ENCODE results near the gene ARHGAP31.
"Not testable (repeated sequence)": the region's sequence is repeated elsewhere in the genome, so short reads cannot be mapped to it uniquely, and the experiment has no call there.

The ARHGAP31 gene

GRCh38 chr3:119298565-119298941 is 4.4 kb downstream of the ARHGAP31 start:
- ChIA-PET POLR2A (no interaction called here), CTCF (interaction anchor here (0.7 kb wide), 1 partner anchor 213 kb away, joined by 3 read pairs; no protein-coding TSS in a partner anchor)
- DNase-seq (ENCODE audit: extremely low spot score): no peak
- no peak for TF ChIP-seq FOXM1 (IDR thresholded peaks at IDR 0.05; ENCODE audit: borderline replicate concordance)
- TF ChIP-seq ARNT (IDR thresholded peaks at IDR 0.05): no peak
- TF ChIP-seq ELF4 (IDR thresholded peaks at IDR 0.05): no peak
- no peak for TF ChIP-seq FOXK2 (IDR thresholded peaks at IDR 0.05)
- TF ChIP-seq BHLHE40 (IDR thresholded peaks at IDR 0.05; ENCODE audit: borderline replicate concordance): no peak
- no peak for TF ChIP-seq TARDBP (IDR thresholded peaks at IDR 0.05)

GRCh38 chr3:119300991-119301391 is 6.8 kb downstream of the ARHGAP31 start:
- ChIA-PET CTCF (interaction anchor here (0.6 kb wide), 1 partner anchor 17 kb away, joined by 4 read pairs; no protein-coding TSS in a partner anchor), POLR2A (no interaction called here)
- no peak for DNase-seq (ENCODE audit: extremely low spot score)
- no peak for TF ChIP-seq TARDBP (IDR thresholded peaks at IDR 0.05)
- no peak for TF ChIP-seq FOXA1 (IDR thresholded peaks at IDR 0.05)
- TF ChIP-seq FOXK2 (IDR thresholded peaks at IDR 0.05): no peak
- no peak for TF ChIP-seq ELF4 (IDR thresholded peaks at IDR 0.05)
- no peak for TF ChIP-seq L3MBTL2 (conservative IDR thresholded peaks at IDR 0.05)
- TF ChIP-seq ZNF384 (IDR thresholded peaks at IDR 0.05): no peak

- TF ChIP-seq BHLHE40 (IDR thresholded peaks at IDR 0.05; ENCODE audit: borderline replicate concordance) (no peak), TARDBP (IDR thresholded peaks at IDR 0.05) (no peak), SP1 (IDR thresholded peaks at IDR 0.05) (no peak), ARNT (IDR thresholded peaks at IDR 0.05) (no peak), CTBP1 (IDR thresholded peaks at IDR 0.05; ENCODE audit: borderline replicate concordance) (no peak), FOXA1 (IDR thresholded peaks at IDR 0.05) (no peak), LEF1 (IDR thresholded peaks at IDR 0.05; ENCODE audit: borderline replicate concordance) (no peak), ELF4 (IDR thresholded peaks at IDR 0.05) (no peak), FOXK2 (IDR thresholded peaks at IDR 0.05) (no peak)
- POLR2A ChIA-PET: no interaction called here
- no peak for DNase-seq (ENCODE audit: extremely low spot score)
- CTCF ChIA-PET: no interaction called here
Measured at GRCh38 chr3:119301662-119302061, 7.5 kb downstream of the ARHGAP31 start.

GRCh38 chr3:119302697-119303551 is 8.7 kb downstream of the ARHGAP31 start:
- POLR2A ChIA-PET: interaction anchor here (1.5 kb wide), 1 partner anchor 8 kb away, joined by 3 read pairs; no protein-coding TSS in a partner anchor
- DNase-seq (ENCODE audit: extremely low spot score): no peak
- TF ChIP-seq SP1 (IDR thresholded peaks at IDR 0.05): no peak
- no peak for TF ChIP-seq ZNF384 (IDR thresholded peaks at IDR 0.05)
- TF ChIP-seq ELF4 (IDR thresholded peaks at IDR 0.05): no peak
- TF ChIP-seq L3MBTL2 (conservative IDR thresholded peaks at IDR 0.05): no peak
- TF ChIP-seq FOXK2 (IDR thresholded peaks at IDR 0.05): no peak
- TF ChIP-seq HDGF (IDR thresholded peaks at IDR 0.05; ENCODE audit: borderline replicate concordance): no peak
- TF ChIP-seq TARDBP (IDR thresholded peaks at IDR 0.05): no peak
- TF ChIP-seq FOXM1 (IDR thresholded peaks at IDR 0.05; ENCODE audit: borderline replicate concordance): no peak
- TF ChIP-seq CTBP1 (IDR thresholded peaks at IDR 0.05; ENCODE audit: borderline replicate concordance): no peak
- no peak for TF ChIP-seq ARNT (IDR thresholded peaks at IDR 0.05)
- TF ChIP-seq PKNOX1 (IDR thresholded peaks at IDR 0.05): no peak
- no peak for TF ChIP-seq FOXA1 (IDR thresholded peaks at IDR 0.05)
- TF ChIP-seq LEF1 (IDR thresholded peaks at IDR 0.05; ENCODE audit: borderline replicate concordance): no peak
- CTCF ChIA-PET: no interaction called here

- TF ChIP-seq FOXA1 (IDR thresholded peaks at IDR 0.05) (no peak), FOXM1 (IDR thresholded peaks at IDR 0.05; ENCODE audit: borderline replicate concordance) (no peak), HDGF (IDR thresholded peaks at IDR 0.05; ENCODE audit: borderline replicate concordance) (no peak), TARDBP (IDR thresholded peaks at IDR 0.05) (no peak), NFRKB (IDR thresholded peaks at IDR 0.05) (no peak), SP1 (IDR thresholded peaks at IDR 0.05) (no peak), PKNOX1 (IDR thresholded peaks at IDR 0.05) (no peak), ARNT (IDR thresholded peaks at IDR 0.05) (no peak), ZNF384 (IDR thresholded peaks at IDR 0.05) (no peak), FOXK2 (IDR thresholded peaks at IDR 0.05) (no peak), L3MBTL2 (conservative IDR thresholded peaks at IDR 0.05) (no peak), ELF4 (IDR thresholded peaks at IDR 0.05) (no peak), LEF1 (IDR thresholded peaks at IDR 0.05; ENCODE audit: borderline replicate concordance) (no peak), CTBP1 (IDR thresholded peaks at IDR 0.05; ENCODE audit: borderline replicate concordance) (no peak), SUZ12 (IDR thresholded peaks at IDR 0.05) (no peak), BHLHE40 (IDR thresholded peaks at IDR 0.05; ENCODE audit: borderline replicate concordance) (no peak)
- no peak for DNase-seq (ENCODE audit: extremely low spot score)
- CTCF ChIA-PET: no interaction called here
- POLR2A ChIA-PET: interaction anchor here (1.5 kb wide), 1 partner anchor 9 kb away, joined by 3 read pairs; no protein-coding TSS in a partner anchor
Measured at GRCh38 chr3:119304201-119304713, 10.1 kb downstream of the ARHGAP31 start.

- TF ChIP-seq SUZ12 (IDR thresholded peaks at IDR 0.05) (no peak), NFRKB (IDR thresholded peaks at IDR 0.05) (no peak), TARDBP (IDR thresholded peaks at IDR 0.05) (no peak), CTBP1 (IDR thresholded peaks at IDR 0.05; ENCODE audit: borderline replicate concordance) (no peak), LEF1 (IDR thresholded peaks at IDR 0.05; ENCODE audit: borderline replicate concordance) (no peak), ELF4 (IDR thresholded peaks at IDR 0.05) (no peak)
- ChIA-PET CTCF (no interaction called here), POLR2A (no interaction called here)
- no peak for DNase-seq (ENCODE audit: extremely low spot score)
Measured at GRCh38 chr3:119305286-119305685, 11.1 kb downstream of the ARHGAP31 start.

- DNase-seq (ENCODE audit: extremely low spot score); POLR2A ChIA-PET: not testable (repeated sequence)
- CTCF ChIA-PET: interaction anchor here (1.4 kb wide), 1 partner anchor 11 kb away, joined by 4 read pairs; no protein-coding TSS in a partner anchor
Measured at GRCh38 chr3:119306378-119306777, 12.2 kb downstream of the ARHGAP31 start.

All from HEK293T (cell line).